ENCODE results near the gene TSPAN1.

DNA sequence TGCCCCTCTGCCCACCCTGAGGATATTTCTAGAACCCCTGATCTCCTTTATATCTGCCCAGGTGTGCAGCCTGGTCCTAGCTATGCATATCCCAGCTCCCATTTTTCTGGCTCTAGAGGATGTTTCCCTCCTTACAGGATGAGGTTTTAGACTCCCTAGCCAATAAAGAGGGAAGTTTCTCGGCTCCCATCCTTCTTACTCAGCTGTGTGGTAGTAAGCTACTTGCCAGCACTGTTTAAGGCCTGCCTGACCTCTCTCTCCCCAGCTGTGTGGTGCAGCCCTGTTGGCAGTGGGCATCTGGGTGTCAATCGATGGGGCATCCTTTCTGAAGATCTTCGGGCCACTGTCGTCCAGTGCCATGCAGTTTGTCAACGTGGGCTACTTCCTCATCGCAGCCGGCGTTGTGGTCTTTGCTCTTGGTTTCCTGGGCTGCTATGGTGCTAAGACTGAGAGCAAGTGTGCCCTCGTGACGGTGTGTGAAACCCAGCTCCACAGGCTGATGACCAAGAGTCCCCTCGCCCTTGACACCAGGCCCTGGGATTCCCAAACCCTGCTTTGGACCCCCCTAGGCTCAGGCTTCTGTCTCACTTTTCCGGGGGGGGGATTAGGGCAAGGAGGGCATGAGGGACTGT lies 9.2 kb downstream of the TSPAN1 start:
- no peak for TF ChIP-seq EZH2 (IDR thresholded peaks at IDR 0.05; ENCODE audit: borderline replicate concordance, low read depth, low read length, poor library complexity, severe bottlenecking)
- TF ChIP-seq, protein P1, sequence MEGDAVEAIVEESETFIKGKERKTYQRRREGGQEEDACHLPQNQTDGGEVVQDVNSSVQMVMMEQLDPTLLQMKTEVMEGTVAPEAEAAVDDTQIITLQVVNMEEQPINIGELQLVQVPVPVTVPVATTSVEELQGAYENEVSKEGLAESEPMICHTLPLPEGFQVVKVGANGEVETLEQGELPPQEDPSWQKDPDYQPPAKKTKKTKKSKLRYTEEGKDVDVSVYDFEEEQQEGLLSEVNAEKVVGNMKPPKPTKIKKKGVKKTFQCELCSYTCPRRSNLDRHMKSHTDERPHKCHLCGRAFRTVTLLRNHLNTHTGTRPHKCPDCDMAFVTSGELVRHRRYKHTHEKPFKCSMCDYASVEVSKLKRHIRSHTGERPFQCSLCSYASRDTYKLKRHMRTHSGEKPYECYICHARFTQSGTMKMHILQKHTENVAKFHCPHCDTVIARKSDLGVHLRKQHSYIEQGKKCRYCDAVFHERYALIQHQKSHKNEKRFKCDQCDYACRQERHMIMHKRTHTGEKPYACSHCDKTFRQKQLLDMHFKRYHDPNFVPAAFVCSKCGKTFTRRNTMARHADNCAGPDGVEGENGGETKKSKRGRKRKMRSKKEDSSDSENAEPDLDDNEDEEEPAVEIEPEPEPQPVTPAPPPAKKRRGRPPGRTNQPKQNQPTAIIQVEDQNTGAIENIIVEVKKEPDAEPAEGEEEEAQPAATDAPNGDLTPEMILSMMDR (conservative IDR thresholded peaks at IDR 0.05; ENCODE audit: low read depth, low read length): no peak
